Endothelial cell of umbilical vein (primary cell): ENCODE data around the gene TOP1. TPM values are rescaled to one million over a fixed set of nuclear protein-coding genes. Genes with fewer than 3 reads are reported as not detected.

Source experiments
- BruUV-seq: library from RNA; stranded (reverse); fragments of 400-500 nt; replicated peaks from 2 replicates; lab custom pipeline; 2021; lab: Mats Ljungman, UMichigan
- CTCF ChIA-PET: fragments of 300-600, 350-600 bp; sonication (Branson Sonifier 250); formaldehyde crosslinking; loops from one replicate; lab custom pipeline; 2021; ENCODE audit warnings: antibody characterized with exemption, inconsistent platforms; lab: Charles Lee
- POLR2A ChIA-PET: fragments of 300-600, 350-600 bp; sonication (Branson Sonifier 250); formaldehyde crosslinking; loops from one replicate; lab custom pipeline; 2021; ENCODE audit warnings: antibody characterized with exemption, inconsistent platforms; lab: Charles Lee
- DNase-seq: peaks from one replicate; pipeline ENCODE4 v3.0.0-alpha.2; 2011; ENCODE audit warnings: low read depth, low spot score
- FAIRE-seq: peaks from 2 replicates; lab custom pipeline; 2011; peaks lifted over from hg19 to GRCh38; lab: Jason Lieb, UNC
- H2AFZ ChIP-seq: 2 replicates; pipeline ENCODE4 v1.6.0; 2012; ENCODE audit warnings: low read depth, low read length, control low read depth, inconsistent platforms
- H3K27ac ChIP-seq: 2 replicates; pipeline ENCODE4 v1.5.1; 2011; ENCODE audit warnings: low read depth, mild to moderate bottlenecking, control low read depth, low read length, moderate library complexity; ENCODE audit not compliant: insufficient read depth
- H3K27me3 ChIP-seq, 2 experiments: 2 replicates each; pipeline versions ENCODE4 v1.6.0 to v1.6.1; 2011; ENCODE audit warnings: low read length in 2 of 2, mixed read lengths in 1 of 2; ENCODE audit not compliant: control insufficient read depth in 2 of 2, insufficient read depth in 2 of 2
- H3K36me3 ChIP-seq, 2 experiments: 2 replicates in 1 of 2; 3 replicates in 1 of 2; pipeline ENCODE4 v1.5.1; 2011; ENCODE audit warnings: low read length in 2 of 2, mild to moderate bottlenecking in 1 of 2, moderate library complexity in 1 of 2; ENCODE audit not compliant: control insufficient read depth in 2 of 2, insufficient read depth in 2 of 2; ENCODE audit errors: extremely low read depth in 1 of 2
- H3K4me1 ChIP-seq: 3 replicates; pipeline ENCODE4 v1.5.1; 2011; ENCODE audit warnings: mild to moderate bottlenecking, low read length; ENCODE audit not compliant: control insufficient read depth, insufficient read depth; ENCODE audit errors: extremely low read depth
- H3K4me2 ChIP-seq: 2 replicates; pipeline ENCODE4 v1.6.1; 2011; ENCODE audit warnings: low read length, control low read depth, mixed read lengths; ENCODE audit not compliant: insufficient read depth
- H3K4me3 ChIP-seq, 3 experiments: fragments of 200-600 bp in 1 of 3; sonication (generic), shearing (Covaris generic) in 1 of 3; replicated peaks in 1 of 3; 2 replicates each; pipeline ENCODE4 v1.5.1; 2011 to 2016; ENCODE audit warnings: control low read depth in 3 of 3, low read length in 3 of 3, mild to moderate bottlenecking in 2 of 3, inconsistent platforms in 1 of 3, low read depth in 1 of 3, moderate library complexity in 1 of 3; ENCODE audit not compliant: insufficient read depth in 1 of 3
- H3K79me2 ChIP-seq: 2 replicates; pipeline ENCODE4 v1.6.0; 2012; ENCODE audit warnings: low read length, inconsistent platforms; ENCODE audit not compliant: control insufficient read depth, insufficient read depth
- H3K9ac ChIP-seq: replicated peaks from 2 replicates; pipeline ENCODE3; 2011; ENCODE audit warnings: low read length, control low read depth; ENCODE audit not compliant: insufficient read depth; ENCODE audit errors: extremely low read depth
- H3K9me1 ChIP-seq: replicated peaks from 3 replicates; pipeline ENCODE4 v1.6.0; 2011; ENCODE audit warnings: mild to moderate bottlenecking, low read length; ENCODE audit not compliant: control insufficient read depth, insufficient read depth; ENCODE audit errors: extremely low read depth
- H3K9me3 ChIP-seq: replicated peaks from 2 replicates; pipeline ENCODE4 v1.5.1; 2012; ENCODE audit warnings: low read length, inconsistent platforms; ENCODE audit not compliant: control insufficient read depth, insufficient read depth
- H4K20me1 ChIP-seq: replicated peaks from 2 replicates; pipeline ENCODE3; 2011; ENCODE audit warnings: mild to moderate bottlenecking, low read length; ENCODE audit not compliant: control insufficient read depth, insufficient read depth; ENCODE audit errors: extremely low read depth
- CTCF ChIP-seq, 2 donors: IDR thresholded peaks; 1 replicate in 1 of 2; 2 replicates in 1 of 2; pipeline ENCODE4 v1.5.1; 2011; ENCODE audit warnings: low read length in 2 of 2, mild to moderate bottlenecking in 2 of 2, moderate library complexity in 2 of 2, control low read depth in 1 of 2, inconsistent platforms in 1 of 2, low read depth in 1 of 2; ENCODE audit not compliant: insufficient read depth in 1 of 2; ENCODE audit errors: extremely low read depth in 1 of 2
- EZH2 ChIP-seq: IDR thresholded peaks from 2 replicates; pipeline ENCODE4 v1.6.1; 2012; ENCODE audit warnings: borderline replicate concordance, low read depth, mild to moderate bottlenecking, moderate library complexity, low read length, inconsistent platforms; ENCODE audit not compliant: severe bottlenecking
- FOS ChIP-seq: IDR thresholded peaks from 2 replicates; pipeline ENCODE4 v1.6.1; 2011; ENCODE audit warnings: mild to moderate bottlenecking, low read length, moderate library complexity, borderline replicate concordance; ENCODE audit not compliant: insufficient read depth
- GATA2 ChIP-seq: IDR thresholded peaks from 2 replicates; pipeline ENCODE4 v1.7.0; 2011; ENCODE audit warnings: low read depth, mild to moderate bottlenecking, moderate library complexity, mixed read lengths, low read length; ENCODE audit not compliant: insufficient read length, insufficient read depth
- JUN ChIP-seq: IDR thresholded peaks from 2 replicates; pipeline ENCODE4 v1.6.1; 2011; ENCODE audit warnings: borderline replicate concordance, low read depth; ENCODE audit not compliant: insufficient read length, insufficient read depth
- MAX ChIP-seq: IDR thresholded peaks from 2 replicates; pipeline ENCODE4 v1.6.1; 2011; ENCODE audit not compliant: insufficient read depth, insufficient read length
- MYC ChIP-seq: IDR thresholded peaks from one replicate; pipeline ENCODE4 v1.6.1; 2011; ENCODE audit warnings: mild to moderate bottlenecking, low read depth, low read length
- POLR2A ChIP-seq: IDR thresholded peaks from 2 replicates; pipeline ENCODE4 v1.6.1; 2012; ENCODE audit warnings: low read depth, mild to moderate bottlenecking, control low read depth, low read length
- POLR2AphosphoS5 ChIP-seq: IDR thresholded peaks from 2 replicates; pipeline ENCODE4 v1.6.1; 2012; ENCODE audit warnings: low read depth, mild to moderate bottlenecking, control low read depth, low read length, moderate library complexity; ENCODE audit not compliant: insufficient read depth
- dilution Hi-C: fragments of 300-500 bp; cut with MboI; formaldehyde crosslinking; loops from one replicate; pipeline ENCODE4 v1.15.0; 2019; ENCODE audit warnings: low sequenced_read_pairs; ENCODE audit not compliant: extremely low pct_ligation_motif_present
- intact Hi-C: fragments of 100-400 bp; cut with micrococcal nuclease; formaldehyde crosslinking; loops from one replicate; pipeline ENCODE4 v1.10.0; 2022
- polyA plus RNA-seq, 4 experiments: library from polyadenylated mRNA; depleted of rRNA in 3 of 4; stranded (reverse) in 3 of 4; unstranded in 1 of 4; fragments of >200 nt; gene quantifications; 2 replicates each; pipeline versions ENCODE4 v1.2.1 to v1.2.3, GENCODE V29; 2011 to 2012; ENCODE audit warnings: missing spikeins in 1 of 4
- total RNA-seq: library from RNA; stranded (reverse); gene quantifications from 2 replicates; pipeline ENCODE4 v1.2.3, GENCODE V29; 2021

Gene TOP1
- total and polyA plus RNA-seq, 2 donors (not counting 3 experiments of a cell fraction or from before 2014, with no cell fraction given) = 7.0 to 77.4 TPM

GRCh38 chr20:40979247-40979646 lies 49.4 kb upstream of the TOP1 start:
- DNase-seq = no peak
- TF ChIP-seq POLR2A (no peak), CTCF (IDR thresholded peaks at IDR 0.05; ENCODE audit: extremely low read depth in 1 of 2, insufficient read depth in 1 of 2, low read depth in 1 of 2, low read length in 2 of 2) (no peak), FOS (no peak), POLR2AphosphoS5 (no peak), JUN (no peak), EZH2 (no peak), GATA2 (no peak), MYC (no peak), MAX (no peak)
- no peak overlapping the region for H3K4me2 ChIP-seq
- no peak for FAIRE-seq
- H3K9me3 ChIP-seq = no peaks in the 10 kb centered on the region
- no peak overlapping the region for H3K4me3 ChIP-seq
- POLR2A ChIA-PET = no interaction called here
- H3K27ac ChIP-seq = no peak overlapping the region
- no peaks in the 10 kb centered on the region for H3K36me3 ChIP-seq
- H4K20me1 ChIP-seq = no peaks in the 10 kb centered on the region
- CTCF ChIA-PET = no interaction called here
- no peaks in the 10 kb centered on the region for H3K27me3 ChIP-seq
- H3K4me1 ChIP-seq = no peaks in the 10 kb centered on the region
- dilution Hi-C loops (no loop called here), intact Hi-C loops (no loop called here)
- no peaks in the 10 kb centered on the region for H3K79me2 ChIP-seq
- no TSS peak for BruUV-seq
- H2AFZ ChIP-seq = no peak overlapping the region
- H3K9ac ChIP-seq = no peak overlapping the region
- no peaks in the 10 kb centered on the region for H3K9me1 ChIP-seq
